ENCODE measurements around the gene HIPK3. TPM values are rescaled to one million over a fixed set of nuclear protein-coding genes. Genes with fewer than 3 reads are reported as not detected.

Gene HIPK3
- total and polyA plus RNA-seq, 9 of the 15 experiments (the other 6 are each of a cell fraction or from before 2014, with no cell fraction given) = 2.3 to 19.6 (median 7.5) TPM

- intact Hi-C loops (cut with micrococcal nuclease) (no loop called here), in situ Hi-C loops (cut with MboI) (no loop called here)
- no peaks in the 10 kb centered on the region for H4K20me1 ChIP-seq (replicated peaks; ENCODE audit: control insufficient read depth, insufficient read depth, low read length)
- no peaks in the 10 kb centered on the region for H3K9me3 ChIP-seq (replicated peaks; ENCODE audit: control insufficient read depth, insufficient read depth, low read depth, low read length)
- POLR2A ChIA-PET = interaction anchor here (0.8 kb wide), 1 partner anchor 52 kb away, joined by 3 read pairs; no protein-coding TSS in a partner anchor
- H3K4me3 ChIP-seq = no peak overlapping the region
- H2AFZ ChIP-seq (ENCODE audit: low read depth, low read length) = no peak overlapping the region
- CTCF ChIA-PET (ENCODE audit: low intra/inter-chr PET ratio) = no interaction called here
- no peaks in the 10 kb centered on the region for H3K27me3 ChIP-seq (ENCODE audit: control insufficient read depth in 2 of 2, insufficient read depth in 2 of 2, low read length in 2 of 2)
- no peak overlapping the region for H3K4me2 ChIP-seq (ENCODE audit: insufficient read depth, low read length)
- no peak for ATAC-seq
- H3K79me2 ChIP-seq (ENCODE audit: control insufficient read depth, insufficient read depth, low read length) = peaks cover 24% of the 10 kb centered on the region
- no peak for DNase-seq (ENCODE audit: extremely low read depth in 1 of 4, low spot score in 3 of 4)
- no peaks in the 10 kb centered on the region for H3K36me3 ChIP-seq (ENCODE audit: control insufficient read depth, insufficient read depth, low read length)
- no peak overlapping the region for H3K9ac ChIP-seq (ENCODE audit: insufficient read depth in 1 of 2, low read depth in 2 of 2, low read length in 2 of 2)
- BruUV-seq (replicated peaks) = no TSS peak
- no peak overlapping the region for H3K27ac ChIP-seq (ENCODE audit: extremely low read depth, low read depth, low read length)
- WGBS (ENCODE audit: insufficient coverage, low coverage, missing lambda C conversion rate) = 82% methylated on average over 9 of the region's 9 CpGs
- no peaks in the 10 kb centered on the region for H3K9me1 ChIP-seq (ENCODE audit: control insufficient read depth, insufficient read depth, low read length)
- no peaks in the 10 kb centered on the region; a peak in 1 of 5 replicates for H3K4me1 ChIP-seq (replicated peaks in 1 of 2; ENCODE audit: control insufficient read depth in 2 of 2, insufficient read depth in 2 of 2, low read length in 2 of 2)
- FAIRE-seq = no peak
- TF ChIP-seq ZNF586 (CRISPR knock-in tag; conservative IDR thresholded peaks at IDR 0.05) (no peak), KAT2B (IDR thresholded peaks at IDR 0.05; ENCODE audit: low read depth, low read length) (no peak), YBX1 (IDR thresholded peaks at IDR 0.05) (no peak), BCOR (IDR thresholded peaks at IDR 0.05) (no peak), CREB3L1 (IDR thresholded peaks at IDR 0.05; ENCODE audit: borderline replicate concordance, low read depth) (no peak), STAT6 (CRISPR knock-in tag; IDR thresholded peaks at IDR 0.05) (no peak), CREB1 (IDR thresholded peaks at IDR 0.05) (no peak), CREB1 (CRISPR knock-in tag; IDR thresholded peaks at IDR 0.05) (no peak), E4F1 (CRISPR knock-in tag; IDR thresholded peaks at IDR 0.05; ENCODE audit: borderline replicate concordance) (no peak), ATF7 (IDR thresholded peaks at IDR 0.05) (no peak), SIX5 (IDR thresholded peaks at IDR 0.05; ENCODE audit: borderline replicate concordance in 1 of 2, insufficient read depth in 1 of 2, low read depth in 1 of 2, low read length in 2 of 2) (no peak), PTTG1 (tag; IDR thresholded peaks at IDR 0.05; ENCODE audit: low read depth) (no peak), TCF7L2 (IDR thresholded peaks at IDR 0.05; ENCODE audit: low read depth, low read length) (no peak), EZH2 (IDR thresholded peaks at IDR 0.05; ENCODE audit: borderline replicate concordance, low read depth, low read length) (no peak), HMG20B (CRISPR knock-in tag; IDR thresholded peaks at IDR 0.05) (no peak), NR2C2 (CRISPR knock-in tag; IDR thresholded peaks at IDR 0.05) (no peak), NR2C2 (tag; IDR thresholded peaks at IDR 0.05) (no peak)
Measured at GRCh38 chr11:33310720-33311500, 53.7 kb downstream of the HIPK3 start.
